H9 (cell line): ENCODE results near the gene MED15. TPM values are rescaled to one million over a fixed set of nuclear protein-coding genes. Genes with fewer than 3 reads are reported as not detected.

Experiments
- DNase-seq: peaks from one replicate; pipeline ENCODE4 v3.0.0-alpha.2; 2017
- H2AFZ ChIP-seq: one replicate; pipeline ENCODE4 v1.6.1; 2013; ENCODE audit warnings: mild to moderate bottlenecking, low read length, control low read depth, moderate library complexity
- H2AK5ac ChIP-seq: 2 replicates; pipeline ENCODE4 v1.6.1; 2013; ENCODE audit warnings: low read length, control low read depth, mixed read lengths; ENCODE audit not compliant: insufficient read length
- H2BK120ac ChIP-seq: one replicate; pipeline ENCODE4 v1.6.1; 2013; ENCODE audit warnings: low read depth, mild to moderate bottlenecking, low read length, control low read depth, inconsistent platforms; ENCODE audit not compliant: poor library complexity, severe bottlenecking
- H2BK12ac ChIP-seq: 2 replicates; pipeline ENCODE4 v1.6.1; 2013; ENCODE audit warnings: low read length, control low read depth, mixed read lengths, low read depth; ENCODE audit not compliant: insufficient read length
- H2BK15ac ChIP-seq: 2 replicates; pipeline ENCODE4 v1.6.1; 2013; ENCODE audit warnings: low read depth, low read length, control low read depth
- H2BK20ac ChIP-seq: one replicate; pipeline ENCODE4 v1.6.1; 2013; ENCODE audit warnings: low read depth, mild to moderate bottlenecking, low read length, control low read depth, inconsistent platforms; ENCODE audit not compliant: poor library complexity, severe bottlenecking
- H2BK5ac ChIP-seq: 2 replicates; pipeline ENCODE4 v1.6.1; 2013; ENCODE audit warnings: low read length, control low read depth, mixed read lengths; ENCODE audit not compliant: insufficient read length
- H3K14ac ChIP-seq: 2 replicates; pipeline ENCODE4 v1.6.1; 2013; ENCODE audit warnings: low read length, control low read depth; ENCODE audit not compliant: insufficient read depth
- H3K18ac ChIP-seq: 2 replicates; pipeline ENCODE4 v1.6.1; 2013; ENCODE audit warnings: low read depth, mild to moderate bottlenecking, mixed read lengths, low read length, control low read depth; ENCODE audit not compliant: insufficient read length
- H3K23ac ChIP-seq: 2 replicates; pipeline ENCODE4 v1.6.1; 2013; ENCODE audit warnings: low read length, control low read depth, mixed read lengths, low read depth; ENCODE audit not compliant: insufficient read length
- H3K23me2 ChIP-seq: 2 replicates; pipeline ENCODE4 v1.6.1; 2013; ENCODE audit warnings: low read depth, mild to moderate bottlenecking, mixed read lengths, low read length, control low read depth; ENCODE audit not compliant: insufficient read length, poor library complexity, severe bottlenecking
- H3K27ac ChIP-seq: 2 replicates; pipeline ENCODE4 v1.5.1; 2013; ENCODE audit warnings: low read length, control low read depth, mixed read lengths, low read depth; ENCODE audit not compliant: insufficient read length
- H3K27me3 ChIP-seq: 2 replicates; pipeline ENCODE4 v1.6.1; 2013; ENCODE audit warnings: low read length, control low read depth, inconsistent platforms; ENCODE audit not compliant: insufficient read depth
- H3K4ac ChIP-seq: 2 replicates; pipeline ENCODE4 v1.6.1; 2013; ENCODE audit warnings: low read depth, mild to moderate bottlenecking, control low read depth, inconsistent platforms, low read length, moderate library complexity
- H3K4me1 ChIP-seq: 2 replicates; pipeline ENCODE4 v1.6.1; 2013; ENCODE audit warnings: low read length, control low read depth, inconsistent platforms; ENCODE audit not compliant: insufficient read depth
- H3K4me2 ChIP-seq: 2 replicates; pipeline ENCODE4 v1.6.1; 2013; ENCODE audit warnings: low read length, control low read depth, mixed read lengths; ENCODE audit not compliant: insufficient read length, insufficient read depth
- H3K56ac ChIP-seq: 2 replicates; pipeline ENCODE4 v1.6.1; 2013; ENCODE audit warnings: low read depth, mild to moderate bottlenecking, mixed read lengths, low read length, control low read depth; ENCODE audit not compliant: insufficient read length
- H3K79me1 ChIP-seq: 2 replicates; pipeline ENCODE4 v1.6.1; 2013; ENCODE audit warnings: low read depth, mild to moderate bottlenecking, moderate library complexity, low read length, control low read depth, inconsistent platforms; ENCODE audit not compliant: insufficient read depth, poor library complexity, severe bottlenecking
- H3K79me2 ChIP-seq: 2 replicates; pipeline ENCODE4 v1.6.1; 2013; ENCODE audit warnings: low read length, control low read depth, inconsistent platforms; ENCODE audit not compliant: insufficient read depth
- H3K9ac ChIP-seq: 2 replicates; pipeline ENCODE4 v1.6.1; 2013; ENCODE audit warnings: low read length, control low read depth, mixed read lengths; ENCODE audit not compliant: insufficient read length; ENCODE audit errors: extremely low read depth
- H3K9me3 ChIP-seq: one replicate; pipeline ENCODE4 v1.6.1; 2013; ENCODE audit warnings: low read depth, low read length, inconsistent platforms; ENCODE audit not compliant: control insufficient read depth
- H3T11ph ChIP-seq: one replicate; pipeline ENCODE4 v1.6.1; 2013; ENCODE audit warnings: mild to moderate bottlenecking, low read length, control low read depth, inconsistent platforms
- H4K20me1 ChIP-seq: one replicate; pipeline ENCODE4 v1.6.1; 2013; ENCODE audit not compliant: control insufficient read depth, insufficient read length, insufficient read depth
- H4K5ac ChIP-seq: 2 replicates; pipeline ENCODE4 v1.6.1; 2013; ENCODE audit warnings: low read depth, mild to moderate bottlenecking, mixed read lengths, low read length, control low read depth; ENCODE audit not compliant: insufficient read length
- H4K8ac ChIP-seq: replicated peaks from 2 replicates; pipeline ENCODE4 v1.6.1; 2013; ENCODE audit warnings: low read length, control low read depth, mixed read lengths, low read depth; ENCODE audit not compliant: insufficient read length
- H4K91ac ChIP-seq: 2 replicates; pipeline ENCODE4 v1.6.1; 2013; ENCODE audit warnings: low read depth, mild to moderate bottlenecking, moderate library complexity, mixed read lengths, low read length, control low read depth; ENCODE audit not compliant: insufficient read length
- H3K27ac Mint-ChIP-seq, 3 experiments: 2 replicates in 2 of 3; 3 replicates in 1 of 3; pipeline ENCODE4 v1.8.0; 2020 to 2021; ENCODE audit warnings: mixed read lengths in 3 of 3, mild to moderate bottlenecking in 1 of 3, moderate library complexity in 1 of 3
- H3K27me3 Mint-ChIP-seq: 2 replicates; pipeline ENCODE4 v1.8.0; 2021; ENCODE audit warnings: low read depth, mild to moderate bottlenecking, moderate library complexity, mixed read lengths
- H3K36me3 Mint-ChIP-seq, 3 experiments: 2 replicates in 2 of 3; 3 replicates in 1 of 3; pipeline ENCODE4 v1.8.0; 2020 to 2021; ENCODE audit warnings: low read depth in 3 of 3, mixed read lengths in 3 of 3; ENCODE audit not compliant: insufficient read depth in 1 of 3
- H3K4me1 Mint-ChIP-seq, 2 experiments: 2 replicates each; pipeline ENCODE4 v1.8.0; 2020; ENCODE audit warnings: mixed read lengths in 2 of 2
- H3K4me3 Mint-ChIP-seq, 2 experiments: 2 replicates in 1 of 2; 3 replicates in 1 of 2; pipeline ENCODE4 v1.8.0; 2020 to 2021; ENCODE audit warnings: mild to moderate bottlenecking in 2 of 2, mixed read lengths in 2 of 2, moderate library complexity in 1 of 2
- H3K9me3 Mint-ChIP-seq, 2 experiments: 2 replicates in 1 of 2; 3 replicates in 1 of 2; pipeline ENCODE4 v1.8.0; 2020; ENCODE audit warnings: mild to moderate bottlenecking in 2 of 2, mixed read lengths in 2 of 2, moderate library complexity in 1 of 2
- WGBS: extraction: QIAGEN DNeasy Blood & Tissue Kit; methylation state at CpG from one replicate; pipeline ENCODE4 v1.1.7; 2013; ENCODE audit warnings: missing lambda C conversion rate, low lambda C conversion rate, mixed read lengths; ENCODE audit not compliant: insufficient read length; ENCODE audit errors: extremely low coverage; 5-methylcytosine and 5-hydroxymethylcytosine counted together
- total RNA-seq: library from RNA; stranded (reverse); gene quantifications from 2 replicates; pipeline ENCODE4 v1.2.1, GENCODE V29; 2021
- TF ChIP-seq, protein P1 (sequence below): fragments of 200-600 bp; sonication (generic); conservative IDR thresholded peaks from 3 replicates; pipeline ENCODE4 v1.8.0; 2021; ENCODE audit warnings: antibody characterized with exemption, mild to moderate bottlenecking

The MED15 gene
- total RNA-seq, 1 experiment from 2014 or later: 47.4 TPM

GRCh38 chr22:20533095-20533878 is 25.9 kb downstream of the MED15 start:
- no peak overlapping the region for H2BK5ac ChIP-seq
- no peak overlapping the region for H4K91ac ChIP-seq
- no peaks in the 10 kb centered on the region for H3K23me2 ChIP-seq
- H3K27ac ChIP-seq: no peak overlapping the region
- WGBS: no CpG with 5 or more reads among the region's 11 CpGs
- H3K23ac ChIP-seq: no peak overlapping the region
- no peak overlapping the region for H3T11ph ChIP-seq
- no peak overlapping the region for H2BK15ac ChIP-seq
- no peak overlapping the region for H2BK20ac ChIP-seq
- no peak overlapping the region for H3K4ac ChIP-seq
- peak overlapping the region; percentile 31 to 90 (median 69); a peak in 4 of 7 replicates for H3K27ac Mint-ChIP-seq
- peaks cover 5 to 24% (median 21%) of the 10 kb centered on the region in 3 experiments; a peak in 6 of 7 replicates for H3K36me3 Mint-ChIP-seq
- H3K79me2 ChIP-seq: no peaks in the 10 kb centered on the region; the same call in 1 of the 2 replicates
- H2AK5ac ChIP-seq: no peak overlapping the region
- no peaks in the 10 kb centered on the region; the same call in 1 of the 2 replicates for H3K4me1 ChIP-seq
- no peak overlapping the region for H2BK120ac ChIP-seq
- TF ChIP-seq, protein P1, sequence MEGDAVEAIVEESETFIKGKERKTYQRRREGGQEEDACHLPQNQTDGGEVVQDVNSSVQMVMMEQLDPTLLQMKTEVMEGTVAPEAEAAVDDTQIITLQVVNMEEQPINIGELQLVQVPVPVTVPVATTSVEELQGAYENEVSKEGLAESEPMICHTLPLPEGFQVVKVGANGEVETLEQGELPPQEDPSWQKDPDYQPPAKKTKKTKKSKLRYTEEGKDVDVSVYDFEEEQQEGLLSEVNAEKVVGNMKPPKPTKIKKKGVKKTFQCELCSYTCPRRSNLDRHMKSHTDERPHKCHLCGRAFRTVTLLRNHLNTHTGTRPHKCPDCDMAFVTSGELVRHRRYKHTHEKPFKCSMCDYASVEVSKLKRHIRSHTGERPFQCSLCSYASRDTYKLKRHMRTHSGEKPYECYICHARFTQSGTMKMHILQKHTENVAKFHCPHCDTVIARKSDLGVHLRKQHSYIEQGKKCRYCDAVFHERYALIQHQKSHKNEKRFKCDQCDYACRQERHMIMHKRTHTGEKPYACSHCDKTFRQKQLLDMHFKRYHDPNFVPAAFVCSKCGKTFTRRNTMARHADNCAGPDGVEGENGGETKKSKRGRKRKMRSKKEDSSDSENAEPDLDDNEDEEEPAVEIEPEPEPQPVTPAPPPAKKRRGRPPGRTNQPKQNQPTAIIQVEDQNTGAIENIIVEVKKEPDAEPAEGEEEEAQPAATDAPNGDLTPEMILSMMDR: no peak
- no peak overlapping the region for H3K14ac ChIP-seq
- no peaks in the 10 kb centered on the region for H4K20me1 ChIP-seq
- no peak overlapping the region for H4K8ac ChIP-seq
- DNase-seq: no peak
- no peak overlapping the region for H3K4me2 ChIP-seq
- peaks cover 24 to 28% of the 10 kb centered on the region in 2 experiments for H3K4me1 Mint-ChIP-seq
- no peak overlapping the region for H3K18ac ChIP-seq
- H2BK12ac ChIP-seq: no peak overlapping the region
- no peak overlapping the region for H3K56ac ChIP-seq
- H4K5ac ChIP-seq: no peak overlapping the region
- H3K79me1 ChIP-seq: peaks cover 10% of the 10 kb centered on the region
- no peak overlapping the region for H3K4me3 Mint-ChIP-seq
- no peaks in the 10 kb centered on the region; a peak in 1 of 5 replicates for H3K9me3 Mint-ChIP-seq
- no peak overlapping the region for H2AFZ ChIP-seq
- no peaks in the 10 kb centered on the region for H3K27me3 ChIP-seq
- H3K9me3 ChIP-seq: no peaks in the 10 kb centered on the region
- H3K9ac ChIP-seq: no peak overlapping the region
- no peaks in the 10 kb centered on the region for H3K27me3 Mint-ChIP-seq
